Osteoblast (primary cell): ENCODE measurements around the gene RTP5. TPM values are rescaled to one million over a fixed set of nuclear protein-coding genes. Genes with fewer than 3 reads are reported as not detected.

Experiments used
- DNase-seq: peaks from one replicate; pipeline ENCODE4 v3.0.0; 2011; ENCODE audit warnings: low spot score, mixed read lengths; ENCODE audit not compliant: insufficient read length; ENCODE audit errors: missing footprints
- H2AFZ ChIP-seq: 2 replicates; pipeline ENCODE4 v1.6.0; 2011; ENCODE audit warnings: mild to moderate bottlenecking, low read length
- H3K27ac ChIP-seq: 2 replicates; pipeline ENCODE4 v1.5.1; 2011; ENCODE audit warnings: mild to moderate bottlenecking, low read depth, low read length, moderate library complexity
- H3K27me3 ChIP-seq: 2 replicates; pipeline ENCODE4 v1.6.0; 2012; ENCODE audit warnings: mild to moderate bottlenecking, control low read depth, inconsistent platforms, low read length, moderate library complexity; ENCODE audit not compliant: insufficient read depth
- H3K36me3 ChIP-seq: 2 replicates; pipeline ENCODE4 v1.5.1; 2011; ENCODE audit warnings: mild to moderate bottlenecking, low read length, control low read depth, moderate library complexity; ENCODE audit not compliant: insufficient read depth
- H3K4me1 ChIP-seq: 2 replicates; pipeline ENCODE4 v1.5.1; 2011; ENCODE audit warnings: mild to moderate bottlenecking, low read length, control low read depth, moderate library complexity; ENCODE audit not compliant: insufficient read depth
- H3K4me2 ChIP-seq: 2 replicates; pipeline ENCODE4 v1.6.0; 2011; ENCODE audit warnings: mild to moderate bottlenecking, low read length; ENCODE audit not compliant: insufficient read depth
- H3K4me3 ChIP-seq: fragments of 200-600 bp; sonication (generic); 3 replicates; pipeline ENCODE4 v1.5.1; 2012; ENCODE audit warnings: mild to moderate bottlenecking, low read length, inconsistent platforms; ENCODE audit not compliant: insufficient read depth
- H3K79me2 ChIP-seq: 2 replicates; pipeline ENCODE4 v1.6.0; 2012; ENCODE audit warnings: mild to moderate bottlenecking, low read length, control low read depth, inconsistent platforms; ENCODE audit not compliant: insufficient read depth
- H3K9me3 ChIP-seq: 2 replicates; pipeline ENCODE4 v1.5.1; 2011; ENCODE audit warnings: low read depth, low read length, control low read depth
- H4K20me1 ChIP-seq: 2 replicates; pipeline ENCODE4 v1.6.0; 2012; ENCODE audit warnings: mild to moderate bottlenecking, low read length, control low read depth; ENCODE audit not compliant: insufficient read depth
- total RNA-seq: library from RNA; depleted of rRNA; stranded (reverse); fragments of >200 nt; gene quantifications from 2 replicates; pipeline ENCODE4 v1.2.3, GENCODE V29; 2012
- TF ChIP-seq, protein P1 (sequence below): IDR thresholded peaks from 2 replicates; pipeline ENCODE4 v1.5.1; 2011; ENCODE audit warnings: mild to moderate bottlenecking, low read depth, low read length, moderate library complexity; ENCODE audit errors: extremely low read depth

RTP5 gene
- total RNA-seq, 1 donor = not detected

DNA sequence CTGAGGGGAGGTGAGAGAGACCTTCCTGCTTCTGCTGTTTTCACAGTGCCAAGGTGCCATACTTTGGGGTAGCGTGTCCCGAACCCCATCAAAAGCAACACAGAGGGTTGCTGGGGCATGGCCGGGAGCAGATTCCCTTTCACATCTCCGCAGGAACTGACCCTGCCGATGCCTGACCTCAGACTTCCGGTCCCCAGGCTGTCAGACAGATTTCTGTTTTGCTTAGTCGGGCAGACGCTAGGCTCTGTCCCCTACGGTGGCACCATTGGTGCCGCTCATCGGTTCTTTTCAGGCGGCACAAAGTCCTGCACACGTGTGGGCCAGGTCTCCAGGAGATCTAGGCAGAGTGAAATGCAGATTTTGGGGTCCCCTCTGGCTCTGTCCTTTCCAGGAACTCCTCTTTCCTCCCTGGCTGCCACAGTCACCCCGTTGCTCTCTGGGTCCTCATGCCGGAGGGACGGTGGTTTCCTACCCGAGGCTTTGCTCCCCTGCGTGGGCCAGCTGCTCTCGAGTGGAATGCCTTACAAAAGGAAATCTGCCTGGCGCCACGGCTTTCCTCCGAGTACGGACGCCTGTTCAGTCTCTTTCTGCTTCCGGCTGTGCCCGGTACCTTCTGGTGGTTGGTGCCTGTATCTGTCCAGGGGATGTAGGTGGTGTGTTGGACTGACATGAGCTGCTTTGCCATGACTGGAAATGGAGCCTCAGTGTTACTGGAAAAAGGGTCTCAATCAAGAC, 39.3 kb downstream of the RTP5 start:
- no peak overlapping the region for H3K4me2 ChIP-seq
- H3K27ac ChIP-seq = no peak overlapping the region
- peak; percentile 44 for DNase-seq
- no peaks in the 10 kb centered on the region for H3K79me2 ChIP-seq
- no peaks in the 10 kb centered on the region for H3K36me3 ChIP-seq
- no peak overlapping the region for H2AFZ ChIP-seq
- H3K9me3 ChIP-seq = no peaks in the 10 kb centered on the region
- H4K20me1 ChIP-seq = no peaks in the 10 kb centered on the region
- H3K4me1 ChIP-seq = no peaks in the 10 kb centered on the region
- no peak overlapping the region for H3K4me3 ChIP-seq
- TF ChIP-seq, protein P1, sequence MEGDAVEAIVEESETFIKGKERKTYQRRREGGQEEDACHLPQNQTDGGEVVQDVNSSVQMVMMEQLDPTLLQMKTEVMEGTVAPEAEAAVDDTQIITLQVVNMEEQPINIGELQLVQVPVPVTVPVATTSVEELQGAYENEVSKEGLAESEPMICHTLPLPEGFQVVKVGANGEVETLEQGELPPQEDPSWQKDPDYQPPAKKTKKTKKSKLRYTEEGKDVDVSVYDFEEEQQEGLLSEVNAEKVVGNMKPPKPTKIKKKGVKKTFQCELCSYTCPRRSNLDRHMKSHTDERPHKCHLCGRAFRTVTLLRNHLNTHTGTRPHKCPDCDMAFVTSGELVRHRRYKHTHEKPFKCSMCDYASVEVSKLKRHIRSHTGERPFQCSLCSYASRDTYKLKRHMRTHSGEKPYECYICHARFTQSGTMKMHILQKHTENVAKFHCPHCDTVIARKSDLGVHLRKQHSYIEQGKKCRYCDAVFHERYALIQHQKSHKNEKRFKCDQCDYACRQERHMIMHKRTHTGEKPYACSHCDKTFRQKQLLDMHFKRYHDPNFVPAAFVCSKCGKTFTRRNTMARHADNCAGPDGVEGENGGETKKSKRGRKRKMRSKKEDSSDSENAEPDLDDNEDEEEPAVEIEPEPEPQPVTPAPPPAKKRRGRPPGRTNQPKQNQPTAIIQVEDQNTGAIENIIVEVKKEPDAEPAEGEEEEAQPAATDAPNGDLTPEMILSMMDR = no peak
- no peaks in the 10 kb centered on the region for H3K27me3 ChIP-seq

DNA sequence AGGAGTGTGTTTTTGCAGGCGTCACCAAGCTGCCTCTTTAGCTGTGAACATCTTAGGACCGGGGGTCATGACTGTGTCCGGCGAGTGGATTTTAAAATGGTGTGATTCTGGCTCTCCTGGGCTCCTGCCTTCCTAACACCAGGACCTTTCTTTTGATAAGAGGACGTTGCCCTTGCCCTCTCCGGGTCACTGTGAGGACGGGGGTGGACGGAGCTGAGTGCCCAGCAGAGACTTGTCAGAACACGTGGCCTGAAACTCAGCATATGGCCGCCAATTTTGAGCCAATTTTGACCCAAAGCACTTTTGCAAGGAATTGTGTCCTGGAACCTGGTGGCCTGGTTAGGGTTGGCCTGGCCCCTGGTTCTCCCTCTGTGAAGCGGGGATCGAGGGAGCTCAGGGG, 40.2 kb downstream of the RTP5 start:
- DNase-seq = no peak
- no peaks in the 10 kb centered on the region for H3K27me3 ChIP-seq
- H3K79me2 ChIP-seq = no peaks in the 10 kb centered on the region
- no peak overlapping the region for H3K27ac ChIP-seq
- no peak overlapping the region for H2AFZ ChIP-seq
- no peaks in the 10 kb centered on the region for H3K9me3 ChIP-seq
- H3K36me3 ChIP-seq = no peaks in the 10 kb centered on the region
- no peaks in the 10 kb centered on the region for H3K4me1 ChIP-seq
- H4K20me1 ChIP-seq = no peaks in the 10 kb centered on the region
- no peak overlapping the region for H3K4me2 ChIP-seq
- TF ChIP-seq, protein P1 = no peak
- H3K4me3 ChIP-seq = no peak overlapping the region

DNA sequence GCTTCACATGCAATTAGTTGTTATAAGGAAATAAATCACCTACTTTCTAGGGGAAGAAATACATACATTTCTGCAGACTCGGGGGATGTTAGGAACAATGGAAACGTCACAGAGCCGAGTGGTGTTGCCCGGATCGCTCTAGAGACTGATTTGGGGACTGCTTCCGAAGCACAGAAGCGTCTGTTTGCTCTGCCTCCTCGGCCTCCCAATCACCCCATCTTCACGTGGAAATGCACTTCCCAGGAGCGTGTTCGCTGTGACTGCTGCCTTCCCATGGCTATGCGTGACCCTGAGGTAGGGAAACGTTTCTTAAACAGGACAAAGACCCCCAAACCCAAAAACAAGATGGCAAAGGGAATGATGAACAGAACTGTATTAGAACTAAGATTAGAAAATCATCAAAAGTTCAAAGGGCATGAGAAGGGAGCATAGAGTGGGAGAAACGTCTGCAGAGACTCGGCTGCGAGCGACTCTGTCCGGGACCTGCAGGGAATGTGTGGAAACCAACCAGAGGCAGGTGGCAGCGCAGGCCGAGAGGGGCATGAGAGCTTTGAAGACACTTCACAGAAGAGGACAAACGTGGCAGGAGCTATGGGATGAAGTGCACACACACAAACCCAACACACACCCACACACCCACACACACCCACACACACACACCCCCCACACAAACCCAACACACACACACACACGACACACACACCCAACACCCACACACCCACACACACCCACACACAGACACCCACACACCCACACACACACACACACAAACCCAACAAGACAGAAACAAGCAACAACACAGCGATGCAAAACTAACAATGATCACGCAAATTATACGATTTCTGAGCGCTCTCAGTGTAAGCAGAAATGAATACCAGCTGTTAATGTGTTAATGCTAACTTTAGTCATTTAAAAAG, 41.3 kb downstream of the RTP5 start:
- Histone ChIP-seq H3K79me2 (no peaks in the 10 kb centered on the region), H3K4me1 (no peaks in the 10 kb centered on the region), H3K9me3 (no peaks in the 10 kb centered on the region), H3K36me3 (no peaks in the 10 kb centered on the region), H4K20me1 (no peaks in the 10 kb centered on the region), H3K27me3 (no peaks in the 10 kb centered on the region), H3K4me3 (no peak overlapping the region), H3K27ac (no peak overlapping the region), H2AFZ (no peak overlapping the region), H3K4me2 (no peak overlapping the region)
- peak; percentile 55 for DNase-seq
- TF ChIP-seq, protein P1 = no peak

DNA sequence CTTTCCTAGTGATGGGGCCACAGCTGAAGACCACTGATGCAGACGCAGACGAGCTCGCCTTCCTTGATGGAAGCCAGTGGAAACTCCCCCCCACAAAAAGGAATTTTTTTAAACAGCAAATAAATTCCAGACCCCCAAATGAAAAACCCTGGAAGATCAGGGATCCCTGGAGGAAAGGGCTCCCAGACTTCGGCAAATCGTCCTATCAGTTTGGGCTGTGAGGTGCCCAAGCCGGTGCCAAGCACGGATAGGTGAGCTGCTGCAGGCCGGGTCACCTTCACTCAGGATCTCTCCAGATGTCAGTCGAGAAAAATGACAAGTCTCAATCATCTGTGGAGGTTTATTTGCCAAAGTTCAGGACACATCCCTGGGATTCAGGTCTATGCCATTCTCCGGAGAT, 42.0 kb downstream of the RTP5 start:
- Histone ChIP-seq H4K20me1 (no peaks in the 10 kb centered on the region), H3K27me3 (no peaks in the 10 kb centered on the region), H3K27ac (no peak overlapping the region), H3K4me1 (no peaks in the 10 kb centered on the region), H2AFZ (no peak overlapping the region), H3K9me3 (no peaks in the 10 kb centered on the region), H3K79me2 (no peaks in the 10 kb centered on the region), H3K4me2 (no peak overlapping the region), H3K4me3 (no peak overlapping the region), H3K36me3 (no peaks in the 10 kb centered on the region)
- TF ChIP-seq, protein P1 = no peak
- DNase-seq = peak; percentile 5
